NCI-H345 treated with DMSO at 0.1 percent for 48 hours (cell line): ENCODE data around the gene SNRNP35.
"Not testable (repeated sequence)": the region's sequence is repeated elsewhere in the genome, so short reads cannot be mapped to it uniquely, and the experiment has no call there.

Experiments
- DNase-seq: peaks from one replicate; lab custom pipeline; 2025; ENCODE audit not compliant: unreplicated experiment; lab: John Stamatoyannopoulos, UW

Gene SNRNP35

GRCh38 chr12:123457980-123458779 lies at the start of gene SNRNP35:
SNRNP35 (plus strand) TSS chr12:123458139; CDS start chr12:123465541, 7,402 bp downstream.
- DNase-seq, result peak; percentile 48

- DNase-seq, result not testable (repeated sequence)
Measured at GRCh38 chr12:123408619-123409018, 49.3 kb upstream of the SNRNP35 start.

GRCh38 chr12:123409284-123410040 lies 48.5 kb upstream of the SNRNP35 start:
- not testable (repeated sequence) for DNase-seq

GRCh38 chr12:123410041-123410412 lies 47.9 kb upstream of the SNRNP35 start:
- DNase-seq, result no peak

- DNase-seq, result no peak
Measured at GRCh38 chr12:123421314-123421713, 36.6 kb upstream of the SNRNP35 start.

- DNase-seq, result no peak
Measured at GRCh38 chr12:123427036-123427769, 30.7 kb upstream of the SNRNP35 start.

GRCh38 chr12:123428591-123428990 lies 29.3 kb upstream of the SNRNP35 start:
- no peak for DNase-seq

- not testable (repeated sequence) for DNase-seq
Measured at GRCh38 chr12:123429101-123429500, 28.8 kb upstream of the SNRNP35 start.

GRCh38 chr12:123431951-123432817 lies 25.8 kb upstream of the SNRNP35 start:
- not testable (repeated sequence) for DNase-seq

GRCh38 chr12:123433615-123434014 lies 24.3 kb upstream of the SNRNP35 start:
- no peak for DNase-seq

- no peak for DNase-seq
Measured at GRCh38 chr12:123435636-123436016, 22.3 kb upstream of the SNRNP35 start.

GRCh38 chr12:123436017-123436964 lies 21.6 kb upstream of the SNRNP35 start, which contains the start of gene RILPL2:
RILPL2 (minus strand) TSS chr12:123436684; CDS start chr12:123436420, 264 bp downstream.
- DNase-seq, result peak; percentile 3

- no peak for DNase-seq
Measured at GRCh38 chr12:123441523-123442164, 16.3 kb upstream of the SNRNP35 start.

- no peak for DNase-seq
Measured at GRCh38 chr12:123442774-123443173, 15.2 kb upstream of the SNRNP35 start.

- no peak for DNase-seq
Measured at GRCh38 chr12:123444092-123445026, 13.6 kb upstream of the SNRNP35 start.

GRCh38 chr12:123445388-123446332 lies 12.3 kb upstream of the SNRNP35 start:
- no peak for DNase-seq

GRCh38 chr12:123446333-123446713 lies 11.6 kb upstream of the SNRNP35 start:
- DNase-seq, result no peak
